AG10803 (cell line): ENCODE measurements around the gene C1orf21.
A peak's percentile ranks its signal among the peaks of the same experiment; 100 is the strongest.

Experiments used
- DNase-seq: peaks from one replicate; pipeline ENCODE4 v3.0.0; 2010; ENCODE audit warnings: low read depth
- H3K4me3 ChIP-seq: 2 replicates; pipeline ENCODE4 v1.5.1; 2011; ENCODE audit warnings: mild to moderate bottlenecking, low read length, control low read depth
- TF ChIP-seq, protein P1 (sequence below): conservative IDR thresholded peaks from 2 replicates; pipeline ENCODE4 v1.5.1; 2011; ENCODE audit warnings: mild to moderate bottlenecking, low read length, control low read depth, inconsistent platforms

The C1orf21 gene

DNA sequence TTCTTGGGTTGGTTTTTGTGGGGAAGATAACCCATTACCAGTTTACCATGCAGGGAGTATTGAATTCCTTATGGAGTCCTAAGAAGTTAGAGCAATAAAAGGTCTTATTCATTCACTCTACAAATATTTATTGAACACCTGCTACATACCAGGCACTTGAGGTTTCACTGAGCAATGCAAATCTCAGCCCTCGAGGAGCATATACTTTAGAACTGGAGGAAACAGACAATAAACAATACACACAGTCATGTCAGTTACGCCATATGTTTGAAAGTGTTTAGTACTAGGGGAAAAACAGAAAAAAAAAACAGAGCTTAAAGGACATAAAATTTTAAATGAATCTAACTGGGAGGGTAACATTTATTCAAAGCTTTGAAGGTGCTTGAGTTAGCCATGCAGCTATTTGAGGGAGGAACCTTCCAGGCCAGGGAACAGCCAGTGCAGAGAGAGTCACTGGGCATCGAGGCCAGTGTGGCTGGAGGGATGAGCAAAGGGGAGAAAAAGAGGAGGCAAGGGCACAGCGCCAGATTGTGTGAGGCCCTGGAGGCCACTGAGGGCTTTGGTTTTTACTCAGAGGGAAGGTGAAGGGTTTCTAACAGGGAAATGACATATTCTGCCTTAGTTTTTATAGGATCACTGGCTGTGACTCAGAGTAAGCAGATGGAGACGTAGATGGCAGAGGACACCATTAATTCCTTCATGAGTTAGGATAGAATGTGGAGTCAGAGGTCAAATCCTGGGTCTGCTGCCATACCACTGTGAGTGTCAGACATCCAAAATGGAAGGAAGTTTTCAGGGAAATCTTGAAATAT lies 32.7 kb downstream of the C1orf21 start:
- DNase-seq, result peak; percentile 18
- TF ChIP-seq, protein P1, sequence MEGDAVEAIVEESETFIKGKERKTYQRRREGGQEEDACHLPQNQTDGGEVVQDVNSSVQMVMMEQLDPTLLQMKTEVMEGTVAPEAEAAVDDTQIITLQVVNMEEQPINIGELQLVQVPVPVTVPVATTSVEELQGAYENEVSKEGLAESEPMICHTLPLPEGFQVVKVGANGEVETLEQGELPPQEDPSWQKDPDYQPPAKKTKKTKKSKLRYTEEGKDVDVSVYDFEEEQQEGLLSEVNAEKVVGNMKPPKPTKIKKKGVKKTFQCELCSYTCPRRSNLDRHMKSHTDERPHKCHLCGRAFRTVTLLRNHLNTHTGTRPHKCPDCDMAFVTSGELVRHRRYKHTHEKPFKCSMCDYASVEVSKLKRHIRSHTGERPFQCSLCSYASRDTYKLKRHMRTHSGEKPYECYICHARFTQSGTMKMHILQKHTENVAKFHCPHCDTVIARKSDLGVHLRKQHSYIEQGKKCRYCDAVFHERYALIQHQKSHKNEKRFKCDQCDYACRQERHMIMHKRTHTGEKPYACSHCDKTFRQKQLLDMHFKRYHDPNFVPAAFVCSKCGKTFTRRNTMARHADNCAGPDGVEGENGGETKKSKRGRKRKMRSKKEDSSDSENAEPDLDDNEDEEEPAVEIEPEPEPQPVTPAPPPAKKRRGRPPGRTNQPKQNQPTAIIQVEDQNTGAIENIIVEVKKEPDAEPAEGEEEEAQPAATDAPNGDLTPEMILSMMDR, result no peak

DNA sequence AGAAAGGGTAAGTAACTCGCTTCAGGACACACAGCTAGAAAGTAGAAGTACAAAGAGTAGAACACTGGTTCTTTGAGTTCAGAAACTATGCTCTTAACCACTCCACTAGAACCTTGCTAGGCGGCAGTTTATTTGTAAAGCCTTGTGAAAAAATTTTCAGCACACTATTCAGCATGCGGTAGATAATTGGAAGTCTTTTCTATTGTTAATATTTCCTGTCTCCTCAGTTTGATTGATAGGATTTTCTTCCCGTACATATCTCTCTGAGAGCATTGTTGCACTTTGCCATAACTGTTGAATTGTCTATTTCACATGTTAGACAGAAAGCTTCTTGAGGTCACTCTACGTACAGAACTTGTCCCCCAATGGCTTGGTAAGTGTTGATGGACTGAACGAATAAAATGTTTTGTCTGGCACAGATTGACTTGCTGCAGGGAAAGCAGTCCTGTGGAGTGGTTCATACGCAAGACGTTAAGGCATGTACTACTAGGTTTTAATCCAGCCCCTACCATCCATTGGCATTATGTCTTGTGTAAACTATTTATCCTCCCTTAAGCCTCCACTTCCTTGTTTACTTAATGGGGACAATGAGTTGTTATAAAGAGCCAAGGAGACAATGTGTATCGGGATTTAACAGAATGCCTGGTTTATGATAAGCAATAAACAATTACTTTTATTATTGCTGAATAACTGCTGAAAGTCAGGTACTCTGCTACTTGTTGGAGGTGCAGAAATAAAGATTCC lies 35.8 kb downstream of the C1orf21 start:
- TF ChIP-seq, protein P1, result no peak
- DNase-seq, result no peak

More for the DNA sequence above, 32.7 kb downstream of the C1orf21 start:
- H3K4me3 ChIP-seq, result no peak overlapping the region

DNA sequence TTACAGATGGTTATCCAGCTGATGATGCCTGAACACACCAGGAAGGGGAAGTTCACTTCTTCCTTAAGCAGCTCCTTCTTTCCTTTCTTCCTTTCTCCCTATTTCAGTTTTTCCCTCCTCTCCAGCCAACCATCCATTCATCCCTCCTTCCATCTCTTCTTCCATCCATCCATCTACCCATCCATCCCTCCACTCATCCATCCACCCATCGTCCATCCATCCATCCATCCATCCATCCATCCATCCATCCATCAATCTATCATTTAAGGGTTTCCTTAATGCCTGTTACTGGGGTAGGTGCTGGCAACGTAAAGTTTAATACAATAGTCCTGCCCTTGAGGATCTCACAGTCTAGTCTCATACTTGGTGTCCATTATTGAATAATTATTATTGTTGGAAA lies 36.8 kb downstream of the C1orf21 start:
- no peak for DNase-seq
- H3K4me3 ChIP-seq, result no peak overlapping the region
- TF ChIP-seq, protein P1, result no peak

More for the DNA sequence above, 35.8 kb downstream of the C1orf21 start:
- H3K4me3 ChIP-seq, result no peak overlapping the region

DNA sequence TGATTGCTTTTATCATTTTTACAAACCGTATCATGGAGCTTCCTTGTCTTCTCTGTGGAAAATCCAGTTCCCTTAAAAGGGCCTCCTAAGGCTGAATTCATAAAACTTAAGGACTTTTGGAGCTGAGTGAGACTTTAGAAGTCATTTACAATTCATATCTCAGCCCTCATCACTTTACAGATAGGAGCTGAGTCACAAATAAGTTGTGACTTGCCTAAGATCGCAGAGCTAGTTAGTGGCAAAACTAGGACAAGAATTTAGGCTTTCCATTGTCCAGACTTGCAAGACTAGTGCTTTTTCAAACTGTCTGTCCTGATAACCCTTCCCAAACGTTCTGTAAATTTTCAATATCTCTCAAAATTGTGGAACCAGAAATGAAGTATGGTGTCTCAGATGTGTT lies 37.3 kb downstream of the C1orf21 start:
- TF ChIP-seq, protein P1, result no peak
- H3K4me3 ChIP-seq, result no peak overlapping the region
- no peak for DNase-seq

DNA sequence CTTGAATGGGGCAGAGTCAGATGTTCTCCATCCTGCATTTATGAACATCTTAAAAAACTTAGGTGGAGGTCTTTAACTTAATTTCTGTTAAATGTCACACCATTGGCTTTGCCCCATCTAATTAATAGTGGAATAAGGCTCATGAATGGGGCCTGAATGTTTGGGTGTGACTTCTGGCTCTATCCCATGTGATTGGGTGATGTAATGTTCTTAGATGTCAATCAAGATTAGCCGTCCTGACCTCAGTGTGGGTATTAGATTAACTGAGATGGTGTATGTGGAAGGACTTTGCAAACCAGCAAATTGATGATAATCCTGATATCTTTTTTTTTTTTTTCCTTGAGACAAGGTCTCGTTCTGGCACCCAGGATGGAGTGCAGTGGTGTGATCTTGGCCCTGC lies 38.1 kb downstream of the C1orf21 start:
- H3K4me3 ChIP-seq, result no peak overlapping the region
- no peak for DNase-seq
- TF ChIP-seq, protein P1, result no peak

DNA sequence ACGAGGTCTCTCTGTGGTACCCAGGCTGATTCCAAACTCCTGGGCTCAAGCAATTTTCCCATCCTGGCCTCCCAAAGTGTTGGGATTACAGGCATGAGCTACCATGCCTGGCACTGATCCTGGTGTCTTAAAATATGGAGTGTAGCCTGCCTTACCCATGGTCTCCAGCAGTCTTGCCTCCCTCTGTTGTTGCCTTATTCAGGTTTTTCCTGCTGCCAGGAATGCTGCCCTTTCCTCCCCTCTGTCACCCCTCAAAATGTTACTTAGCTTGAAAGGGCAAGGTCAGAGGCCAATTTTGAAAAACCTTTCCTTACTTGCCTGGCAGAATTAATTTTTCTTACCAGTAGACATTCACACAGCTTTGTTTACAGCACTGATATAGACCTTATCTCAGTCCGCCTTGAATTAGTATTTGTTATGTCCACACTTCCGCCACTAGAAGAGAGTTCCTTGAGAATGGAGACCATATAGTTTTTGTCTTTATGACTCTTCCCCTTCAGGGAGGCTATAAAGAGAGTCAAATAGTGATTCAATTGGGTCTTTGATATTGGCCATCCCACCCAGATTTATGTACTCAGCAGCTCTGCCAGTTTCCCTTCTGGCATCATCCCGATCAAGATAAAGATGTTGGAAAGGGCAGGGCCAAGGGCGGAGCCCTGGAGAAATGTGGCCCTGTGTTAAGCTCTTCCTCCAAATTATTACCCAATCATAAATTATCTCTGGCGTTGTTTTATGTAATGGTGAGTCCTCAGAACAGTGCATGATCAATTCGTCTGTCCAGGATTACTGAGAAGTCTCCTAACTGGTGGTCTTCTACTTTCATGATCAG lies 38.8 kb downstream of the C1orf21 start:
- TF ChIP-seq, protein P1, result no peak
- H3K4me3 ChIP-seq, result no peak overlapping the region
- DNase-seq, result no peak
